PC-3 (cell line): Measurements from ENCODE around the gene MTMR2. TPM values are rescaled to one million over a fixed set of nuclear protein-coding genes. Genes with fewer than 3 reads are reported as not detected.

ENCODE experiments used
- ATAC-seq: fragments of 200-7000 bp; cut with Tn5 transposase; 2 replicates; pipeline ENCODE4 v1.9.1; 2020; ENCODE audit warnings: mild to moderate bottlenecking, moderate library complexity
- BruUV-seq: library from RNA; stranded (reverse); fragments of 400-500 nt; replicated peaks from 2 replicates; lab custom pipeline; 2021; lab: Mats Ljungman, UMichigan
- CTCF ChIA-PET: fragments of 300-600 bp; sonication (Branson Sonifier 250); formaldehyde crosslinking; loops from one replicate; lab custom pipeline; 2022; ENCODE audit warnings: antibody characterized with exemption; lab: Charles Lee
- POLR2A ChIA-PET: fragments of 300-600 bp; sonication (Branson Sonifier 250); formaldehyde crosslinking; loops from one replicate; lab custom pipeline; 2022; ENCODE audit warnings: antibody characterized with exemption; ENCODE audit not compliant: unreplicated experiment; lab: Charles Lee
- DNase-seq: peaks from one replicate; pipeline ENCODE4 v3.0.0-alpha.2; 2015
- H2AFZ ChIP-seq: fragments of 300-600 bp; sonication (generic); 2 replicates; pipeline ENCODE4 v1.6.0; 2016; ENCODE audit warnings: antibody characterized with exemption, low read length
- H3F3A ChIP-seq: fragments of 300-600 bp; sonication (generic); one replicate; pipeline ENCODE4 v1.6.0; 2017; ENCODE audit warnings: antibody characterized with exemption, low read length, control low read depth, mild to moderate bottlenecking; ENCODE audit not compliant: unreplicated experiment
- H3K27ac ChIP-seq: fragments of 300-600 bp; sonication (generic); 2 replicates; pipeline ENCODE4 v1.5.1; 2016; ENCODE audit warnings: mild to moderate bottlenecking, low read length
- H3K27me3 ChIP-seq: fragments of 300-600 bp; sonication (generic); 2 replicates; pipeline ENCODE4 v1.6.1; 2016; ENCODE audit warnings: low read length, mixed read lengths
- H3K36me3 ChIP-seq: fragments of 300-600 bp; sonication (generic); 2 replicates; pipeline ENCODE4 v1.6.1; 2016; ENCODE audit warnings: low read depth, mixed run types, low read length, mixed read lengths
- H3K4me1 ChIP-seq: fragments of 300-600 bp; sonication (generic); 2 replicates; pipeline ENCODE4 v1.5.1; 2016; ENCODE audit warnings: low read length; ENCODE audit not compliant: insufficient read depth
- H3K4me2 ChIP-seq: fragments of 300-600 bp; sonication (generic); 2 replicates; pipeline ENCODE4 v1.6.0; 2016; ENCODE audit warnings: low read length
- H3K4me3 ChIP-seq: fragments of 300-600 bp; sonication (generic); 2 replicates; pipeline ENCODE4 v1.5.1; 2016; ENCODE audit warnings: mild to moderate bottlenecking, low read length, mixed read lengths
- H3K79me2 ChIP-seq: fragments of 300-600 bp; sonication (generic); 2 replicates; pipeline ENCODE4 v1.6.1; 2017; ENCODE audit warnings: low read length, mixed read lengths
- H3K9ac ChIP-seq: fragments of 300-600 bp; sonication (generic); 2 replicates; pipeline ENCODE4 v1.6.0; 2016; ENCODE audit warnings: mild to moderate bottlenecking, low read length
- H3K9me2 ChIP-seq: fragments of 300-600 bp; sonication (generic); replicated peaks from 2 replicates; pipeline ENCODE4 v1.6.1; 2016; ENCODE audit warnings: mixed run types, low read length, mixed read lengths
- H3K9me3 ChIP-seq: fragments of 300-600 bp; sonication (generic); 2 replicates; pipeline ENCODE4 v1.6.1; 2016; ENCODE audit warnings: low read length, mixed read lengths
- H4K20me1 ChIP-seq: fragments of 300-600 bp; sonication (generic); 2 replicates; pipeline ENCODE4 v1.6.1; 2016; ENCODE audit warnings: low read length, mixed read lengths
- EZH2 ChIP-seq: fragments of 300-600 bp; sonication (generic); IDR thresholded peaks from one replicate; pipeline ENCODE4 v1.6.1; 2017; ENCODE audit warnings: antibody characterized with exemption, mild to moderate bottlenecking, low read length; ENCODE audit not compliant: unreplicated experiment
- EZH2phosphoT487 ChIP-seq: fragments of 300-600 bp; sonication (generic); IDR thresholded peaks from 2 replicates; pipeline ENCODE4 v1.6.1; 2018; ENCODE audit warnings: mild to moderate bottlenecking, antibody characterized with exemption, low read length, borderline replicate concordance
- intact Hi-C: fragments of 100-400 bp; cut with micrococcal nuclease; formaldehyde crosslinking; loops from 2 replicates; pipeline ENCODE4 v1.9.0; 2023
- total RNA-seq: library from RNA; depleted of rRNA; stranded (reverse); fragments of >200 nt; gene quantifications from 2 replicates; pipeline ENCODE4 v1.2.3, GENCODE V29; 2014
- TF ChIP-seq, protein P1 (sequence below): fragments of 300-600 bp; sonication (generic); conservative IDR thresholded peaks from 2 replicates; pipeline ENCODE4 v1.5.1; 2017; ENCODE audit warnings: antibody characterized with exemption, low read depth, mild to moderate bottlenecking, low read length

The MTMR2 gene
- total RNA-seq, 1 experiment from 2014 or later = 31.7 TPM

DNA sequence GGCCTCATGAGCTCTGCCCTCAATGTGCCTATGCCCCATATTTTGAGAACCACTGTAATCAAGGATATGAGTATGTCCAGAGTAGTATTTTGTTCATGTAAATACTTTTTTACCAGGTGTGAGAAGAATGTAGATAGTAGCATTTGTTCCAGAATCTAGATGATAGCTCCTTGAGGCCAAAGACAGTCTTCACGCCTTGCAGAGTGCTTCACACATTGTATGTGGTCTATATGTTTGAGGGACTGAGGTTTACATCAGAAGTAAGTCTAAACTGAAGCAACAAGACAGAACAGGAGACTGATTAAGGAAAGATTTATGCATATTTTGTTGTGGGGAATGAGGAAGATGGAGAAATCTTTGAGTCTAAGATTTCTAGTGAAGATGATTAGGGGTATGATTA lies 121.1 kb downstream of the MTMR2 start:
- Histone ChIP-seq H3K9me2 (no peaks in the 10 kb centered on the region), H3K79me2 (no peaks in the 10 kb centered on the region), H3K4me1 (no peaks in the 10 kb centered on the region), H3F3A (no peaks in the 10 kb centered on the region), H3K36me3 (peaks cover 37% of the 10 kb centered on the region), H4K20me1 (no peaks in the 10 kb centered on the region), H3K9ac (no peak overlapping the region), H2AFZ (no peak overlapping the region), H3K9me3 (no peaks in the 10 kb centered on the region), H3K27ac (no peak overlapping the region), H3K4me2 (no peak overlapping the region), H3K4me3 (no peak overlapping the region), H3K27me3 (no peaks in the 10 kb centered on the region)
- TF ChIP-seq, protein P1, sequence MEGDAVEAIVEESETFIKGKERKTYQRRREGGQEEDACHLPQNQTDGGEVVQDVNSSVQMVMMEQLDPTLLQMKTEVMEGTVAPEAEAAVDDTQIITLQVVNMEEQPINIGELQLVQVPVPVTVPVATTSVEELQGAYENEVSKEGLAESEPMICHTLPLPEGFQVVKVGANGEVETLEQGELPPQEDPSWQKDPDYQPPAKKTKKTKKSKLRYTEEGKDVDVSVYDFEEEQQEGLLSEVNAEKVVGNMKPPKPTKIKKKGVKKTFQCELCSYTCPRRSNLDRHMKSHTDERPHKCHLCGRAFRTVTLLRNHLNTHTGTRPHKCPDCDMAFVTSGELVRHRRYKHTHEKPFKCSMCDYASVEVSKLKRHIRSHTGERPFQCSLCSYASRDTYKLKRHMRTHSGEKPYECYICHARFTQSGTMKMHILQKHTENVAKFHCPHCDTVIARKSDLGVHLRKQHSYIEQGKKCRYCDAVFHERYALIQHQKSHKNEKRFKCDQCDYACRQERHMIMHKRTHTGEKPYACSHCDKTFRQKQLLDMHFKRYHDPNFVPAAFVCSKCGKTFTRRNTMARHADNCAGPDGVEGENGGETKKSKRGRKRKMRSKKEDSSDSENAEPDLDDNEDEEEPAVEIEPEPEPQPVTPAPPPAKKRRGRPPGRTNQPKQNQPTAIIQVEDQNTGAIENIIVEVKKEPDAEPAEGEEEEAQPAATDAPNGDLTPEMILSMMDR = no peak
- TF ChIP-seq EZH2 (no peak), EZH2phosphoT487 (no peak)
- DNase-seq = no peak
- BruUV-seq = no TSS peak
- intact Hi-C loops = no loop called here
- CTCF ChIA-PET = no interaction called here
- POLR2A ChIA-PET = no interaction called here
- ATAC-seq = no peak

DNA sequence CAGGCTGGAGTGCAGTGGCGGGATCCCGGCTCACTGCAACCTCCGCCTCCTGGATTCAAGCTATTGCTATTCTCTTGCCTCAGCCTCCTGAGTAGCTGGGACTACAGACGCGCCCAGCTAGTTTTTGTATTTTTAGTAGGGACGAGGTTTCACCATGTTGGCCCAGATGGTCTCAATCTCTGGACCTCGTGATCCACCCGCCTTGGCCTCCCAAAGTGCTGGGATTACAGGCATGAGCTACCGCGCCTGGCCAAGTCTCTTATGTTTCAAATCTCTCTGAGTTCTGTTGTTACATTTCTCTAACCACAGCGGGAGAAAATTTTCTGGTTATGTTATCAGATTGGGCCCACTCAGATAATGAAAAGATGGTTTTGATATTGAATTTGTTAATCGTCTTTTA lies 123.5 kb downstream of the MTMR2 start:
- no peak overlapping the region for H3K4me3 ChIP-seq
- ChIA-PET CTCF (no interaction called here), POLR2A (no interaction called here)
- no peak for ATAC-seq
- H4K20me1 ChIP-seq = no peaks in the 10 kb centered on the region
- no peaks in the 10 kb centered on the region for H3K9me2 ChIP-seq
- H3K36me3 ChIP-seq = peaks cover 29% of the 10 kb centered on the region
- no peaks in the 10 kb centered on the region for H3K4me1 ChIP-seq
- H3K9me3 ChIP-seq = no peaks in the 10 kb centered on the region
- no peaks in the 10 kb centered on the region for H3K27me3 ChIP-seq
- BruUV-seq = no TSS peak
- H3F3A ChIP-seq = no peaks in the 10 kb centered on the region
- no peak overlapping the region for H2AFZ ChIP-seq
- TF ChIP-seq EZH2 (no peak), EZH2phosphoT487 (no peak)
- TF ChIP-seq, protein P1 = no peak
- H3K9ac ChIP-seq = no peak overlapping the region
- no peak overlapping the region for H3K27ac ChIP-seq
- intact Hi-C loops = no loop called here
- no peak for DNase-seq
- H3K79me2 ChIP-seq = peaks cover 18% of the 10 kb centered on the region
- H3K4me2 ChIP-seq = no peak overlapping the region

DNA sequence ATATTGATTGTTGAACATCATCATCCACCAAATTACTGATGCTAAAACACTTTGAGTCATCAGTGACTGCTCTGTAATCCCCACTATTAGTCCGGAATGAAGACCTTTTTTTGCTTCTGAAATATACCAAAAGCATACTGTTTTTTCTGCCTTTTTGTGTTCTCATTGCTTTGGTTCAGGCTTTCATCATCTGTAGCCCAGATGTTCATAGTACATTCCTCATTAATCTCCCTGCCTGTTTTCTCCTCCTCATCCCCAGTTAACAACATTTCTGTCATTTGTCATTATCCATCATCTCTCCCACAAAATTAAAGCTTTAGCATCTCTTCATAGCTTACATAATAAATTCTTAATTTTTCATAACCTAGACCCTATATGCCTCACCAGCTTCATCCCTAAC lies 124.4 kb downstream of the MTMR2 start:
- Histone ChIP-seq H3K9ac (no peak overlapping the region), H4K20me1 (0 out of 2 replicates have a peak, but pooled peaks cover 4% of the 10 kb centered on the region), H3K4me3 (no peak overlapping the region), H3K79me2 (peaks cover 27% of the 10 kb centered on the region), H3K4me2 (no peak overlapping the region), H3F3A (no peaks in the 10 kb centered on the region), H3K27ac (no peak overlapping the region), H3K9me3 (no peaks in the 10 kb centered on the region), H3K4me1 (peaks cover 3% of the 10 kb centered on the region), H3K27me3 (no peaks in the 10 kb centered on the region), H3K9me2 (no peaks in the 10 kb centered on the region), H2AFZ (no peak overlapping the region), H3K36me3 (peaks cover 21% of the 10 kb centered on the region)
- ATAC-seq = no peak
- no TSS peak for BruUV-seq
- ChIA-PET POLR2A (no interaction called here), CTCF (no interaction called here)
- intact Hi-C loops = no loop called here
- no peak for DNase-seq
- TF ChIP-seq EZH2phosphoT487 (no peak), EZH2 (no peak)
- TF ChIP-seq, protein P1 = no peak
